GM12864 (cell line): ENCODE measurements around the gene EVA1A.

Source experiments
- DNase-seq: peaks from one replicate; pipeline ENCODE4 v3.0.0-alpha.2; 2011; ENCODE audit warnings: low read depth
- H3K4me3 ChIP-seq: 2 replicates; pipeline ENCODE4 v1.5.1; 2011; ENCODE audit warnings: mild to moderate bottlenecking, low read depth, low read length, control low read depth
- CTCF ChIP-seq: IDR thresholded peaks from 2 replicates; pipeline ENCODE4 v1.5.1; 2011; ENCODE audit warnings: low read depth, mild to moderate bottlenecking, moderate library complexity, low read length, control low read depth, inconsistent platforms; ENCODE audit errors: missing control alignments

The EVA1A gene

DNA sequence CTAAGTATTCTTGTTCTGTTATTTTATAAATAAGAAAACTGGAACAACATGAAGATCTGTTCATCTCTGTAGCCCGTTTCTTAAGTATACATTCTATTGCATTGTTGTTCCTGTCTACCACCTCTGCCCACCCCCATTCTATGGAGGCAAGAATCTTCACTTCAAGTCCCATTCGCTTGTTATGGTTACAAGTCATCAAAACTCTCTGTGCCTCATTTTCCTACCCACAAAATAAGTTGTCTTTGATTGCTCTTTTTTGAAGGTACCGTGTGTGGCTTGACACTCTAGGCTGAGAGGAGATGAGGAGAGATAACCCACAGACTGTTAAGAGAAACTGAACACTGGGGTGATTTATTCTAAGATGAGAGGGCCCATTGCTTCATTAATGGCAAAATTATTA is 2.9 kb upstream of the EVA1A start:
- no peak overlapping the region for H3K4me3 ChIP-seq
- no peak for TF ChIP-seq CTCF
- DNase-seq: no peak

DNA sequence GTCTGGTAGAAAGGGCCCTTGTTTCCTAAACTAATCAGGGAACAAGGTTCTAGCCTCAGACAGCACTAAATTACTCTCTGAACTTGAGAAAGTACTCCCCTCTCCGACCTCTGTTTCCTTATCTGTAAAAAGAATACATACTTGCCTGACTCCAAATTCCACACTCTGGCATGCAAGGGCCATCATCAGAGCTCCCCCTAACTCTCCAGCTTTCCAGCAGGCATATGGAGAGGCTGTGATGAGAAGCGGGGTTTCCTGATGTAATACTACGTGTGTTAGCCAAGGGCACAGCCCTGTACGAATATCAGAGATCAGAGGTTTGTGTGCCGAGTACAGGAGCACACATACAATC is 1.8 kb upstream of the EVA1A start:
- no peak for DNase-seq
- H3K4me3 ChIP-seq: no peak overlapping the region
- TF ChIP-seq CTCF: no peak

GRCh38 chr2:75561566-75562512 is 1.1 kb upstream of the EVA1A start:
- DNase-seq: no peak
- TF ChIP-seq CTCF: no peak
- no peak overlapping the region for H3K4me3 ChIP-seq

- no peak for TF ChIP-seq CTCF
- DNase-seq: no peak
These were observed 544 bp downstream of the EVA1A start for GRCh38 chr2:75560022-75560767.

GRCh38 chr2:75559680-75560021 is 1.1 kb downstream of the EVA1A start:
- no peak for TF ChIP-seq CTCF
- no peak for DNase-seq

More at GRCh38 chr2:75560022-75560767, 544 bp downstream of the EVA1A start:
- peak overlapping the region; percentile 52 for H3K4me3 ChIP-seq

DNA sequence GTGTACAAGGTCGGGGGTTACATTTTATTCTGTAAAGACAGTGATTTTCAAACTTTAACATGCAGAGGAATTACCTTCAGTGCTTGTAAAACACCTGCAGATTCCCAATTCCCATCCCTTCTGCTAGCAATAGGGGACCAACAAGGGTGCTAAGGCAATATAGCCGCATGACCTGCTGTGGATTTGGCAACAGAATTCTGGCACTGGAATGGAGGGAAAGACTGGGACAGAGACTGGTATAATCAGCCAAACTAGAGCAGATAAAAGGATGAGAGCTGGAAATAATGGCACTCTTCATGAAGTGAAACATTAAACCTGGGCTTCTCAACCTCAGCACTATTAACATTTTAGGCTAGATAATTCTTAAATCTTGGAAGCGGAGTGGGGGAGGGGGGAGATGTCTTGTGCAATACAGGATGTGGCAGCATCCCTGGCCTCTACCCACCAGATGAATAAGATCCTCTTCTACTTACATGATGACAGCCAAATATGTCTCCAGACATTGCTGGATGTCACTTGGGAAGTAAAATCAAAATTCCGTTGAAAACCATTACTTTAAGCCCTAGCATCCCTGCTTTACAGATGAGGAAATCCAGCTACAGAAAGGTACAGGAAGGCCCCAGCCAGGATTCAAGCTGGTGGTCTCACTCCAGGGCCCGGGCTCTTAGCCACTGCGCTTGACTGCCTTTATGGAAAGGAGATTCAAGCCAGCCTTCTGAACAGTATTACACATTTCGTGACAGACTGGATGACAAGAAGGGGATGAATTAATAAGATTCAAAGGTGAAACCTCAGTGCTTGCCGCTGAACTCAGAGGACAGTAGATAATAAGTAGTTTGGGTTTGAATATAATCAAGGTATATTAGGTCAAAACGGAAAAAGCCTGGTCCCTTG is 1.7 kb downstream of the EVA1A start:
- no peak overlapping the region for H3K4me3 ChIP-seq
- TF ChIP-seq CTCF: no peak
- DNase-seq: no peak

More at GRCh38 chr2:75559680-75560021, 1.1 kb downstream of the EVA1A start:
- no peak overlapping the region for H3K4me3 ChIP-seq
